NCI-H2227 (cell line): ENCODE data around the gene GGA1.
"Not testable (repeated sequence)": the region's sequence is repeated elsewhere in the genome, so short reads cannot be mapped to it uniquely, and the experiment has no call there.

Source experiments
- DNase-seq: peaks from one replicate; lab custom pipeline; 2025; ENCODE audit not compliant: unreplicated experiment; lab: John Stamatoyannopoulos, UW

Gene GGA1

DNA sequence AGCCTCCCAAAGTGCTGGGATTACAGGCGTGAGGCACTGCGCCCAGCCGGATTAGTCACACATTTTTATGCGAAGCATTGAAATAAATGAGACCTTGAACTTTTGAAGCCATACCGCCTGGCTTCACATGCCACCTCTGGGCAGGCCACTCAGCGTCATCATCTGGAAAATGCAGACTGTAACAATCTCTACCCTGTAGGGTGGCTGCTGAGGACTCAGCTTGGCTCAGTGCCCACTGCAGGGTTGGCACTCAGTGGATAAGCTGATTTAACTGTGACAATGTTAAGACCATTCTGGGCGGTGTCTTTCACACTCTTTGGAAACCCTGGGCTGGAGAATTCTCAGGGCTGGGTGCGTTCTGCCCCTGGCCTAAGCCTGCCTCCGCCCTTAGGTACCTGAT lies 39.3 kb downstream of the GGA1 start:
- DNase-seq, result no peak

DNA sequence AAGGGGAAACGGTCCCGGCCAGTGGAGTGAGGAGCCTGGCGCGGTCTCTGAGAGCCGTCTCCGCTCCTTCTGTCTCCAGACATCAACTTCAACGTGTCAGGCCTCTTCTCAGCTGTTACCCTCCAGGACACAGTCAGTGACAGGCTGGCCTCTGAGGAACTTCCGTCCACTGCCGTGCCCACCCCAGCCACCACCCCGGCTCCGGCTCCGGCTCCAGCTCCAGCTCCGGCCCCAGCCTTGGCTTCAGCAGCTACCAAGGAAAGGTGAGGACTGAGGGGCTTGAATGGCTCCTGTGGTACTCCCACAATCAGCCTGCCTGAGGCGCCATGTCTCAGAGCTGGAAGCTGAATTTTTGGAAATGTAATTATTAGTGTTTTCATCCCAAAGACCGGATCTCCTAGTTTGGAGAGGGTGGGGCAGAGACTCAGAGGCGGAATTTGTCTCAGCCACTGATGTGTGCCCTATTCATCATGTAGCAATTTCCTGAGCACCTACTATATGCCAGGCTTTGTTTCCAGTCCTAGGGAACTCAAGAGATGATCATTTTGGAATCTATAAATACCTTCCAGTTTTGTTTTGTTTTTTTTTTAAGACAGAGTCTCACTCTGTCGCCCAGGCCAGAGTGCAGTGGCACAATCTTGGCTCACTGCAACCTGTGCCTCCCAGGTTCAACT lies 42.0 kb downstream of the GGA1 start:
- DNase-seq, result no peak

DNA sequence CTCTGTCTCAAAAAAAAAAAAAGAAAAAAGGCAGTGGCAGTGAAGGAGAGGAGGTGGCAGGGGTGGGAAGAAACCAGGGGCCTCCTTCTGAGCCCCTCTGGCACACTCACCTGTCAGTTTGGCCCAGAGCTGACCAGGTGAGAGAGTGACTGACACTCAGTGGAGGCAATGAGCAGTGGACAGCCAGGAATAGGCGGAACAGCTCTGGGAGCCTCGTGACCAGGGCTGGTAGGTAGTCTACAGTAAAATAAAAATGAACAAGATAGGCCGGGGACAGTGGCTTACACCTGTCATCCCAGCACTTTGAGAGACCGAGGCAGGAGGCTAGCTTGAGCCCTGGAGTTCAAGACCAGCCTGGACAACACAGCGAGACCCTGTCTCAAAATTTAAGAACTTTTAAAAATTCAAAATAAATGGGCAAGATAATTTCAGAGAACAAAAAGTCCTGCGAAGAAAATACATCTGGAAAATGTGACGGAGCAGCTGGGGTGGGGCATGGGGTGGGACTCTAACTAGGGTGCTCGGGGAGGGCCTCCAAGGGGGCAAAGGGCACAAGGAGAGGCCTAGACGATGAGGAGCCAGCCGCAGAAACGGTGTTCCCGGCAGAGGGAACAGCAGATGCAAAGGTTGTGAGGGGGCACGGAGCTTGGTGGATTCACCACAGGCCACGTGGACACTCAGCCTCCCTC lies 46.1 kb downstream of the GGA1 start:
- no peak for DNase-seq

DNA sequence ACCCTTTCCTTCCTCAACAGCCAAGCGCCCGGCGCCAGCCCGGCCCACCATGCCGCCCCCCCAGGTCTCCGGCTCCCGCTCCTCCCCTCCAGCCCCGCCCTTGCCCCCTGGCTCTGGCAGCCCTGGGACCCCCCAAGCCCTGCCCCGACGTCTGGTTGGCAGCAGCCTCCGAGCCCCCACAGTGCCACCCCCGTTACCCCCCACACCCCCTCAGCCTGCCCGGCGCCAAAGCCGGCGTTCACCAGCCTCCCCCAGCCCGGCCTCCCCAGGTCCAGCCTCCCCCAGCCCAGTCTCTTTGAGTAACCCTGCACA lies 46.6 kb downstream of the GGA1 start:
- no peak for DNase-seq

DNA sequence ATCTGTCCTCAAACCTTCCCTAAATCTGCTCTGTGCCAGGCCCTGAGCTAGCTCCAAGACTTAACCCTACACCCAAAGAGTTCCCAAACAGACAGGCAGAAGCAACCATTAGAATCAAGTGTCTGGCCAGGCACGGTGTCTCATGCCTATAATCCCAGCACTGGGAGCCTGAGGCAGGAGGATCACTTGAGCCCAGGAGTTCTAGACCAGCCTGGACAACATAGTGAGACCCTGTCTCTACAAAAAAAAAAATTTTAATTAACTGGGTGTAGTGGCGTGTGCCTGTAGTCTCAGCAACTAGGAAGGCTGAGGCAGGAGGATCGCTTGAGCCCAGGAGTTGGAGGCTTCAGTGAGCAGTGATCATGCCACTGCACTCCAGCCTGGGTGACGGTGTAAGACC lies 47.9 kb downstream of the GGA1 start:
- DNase-seq, result not testable (repeated sequence)

DNA sequence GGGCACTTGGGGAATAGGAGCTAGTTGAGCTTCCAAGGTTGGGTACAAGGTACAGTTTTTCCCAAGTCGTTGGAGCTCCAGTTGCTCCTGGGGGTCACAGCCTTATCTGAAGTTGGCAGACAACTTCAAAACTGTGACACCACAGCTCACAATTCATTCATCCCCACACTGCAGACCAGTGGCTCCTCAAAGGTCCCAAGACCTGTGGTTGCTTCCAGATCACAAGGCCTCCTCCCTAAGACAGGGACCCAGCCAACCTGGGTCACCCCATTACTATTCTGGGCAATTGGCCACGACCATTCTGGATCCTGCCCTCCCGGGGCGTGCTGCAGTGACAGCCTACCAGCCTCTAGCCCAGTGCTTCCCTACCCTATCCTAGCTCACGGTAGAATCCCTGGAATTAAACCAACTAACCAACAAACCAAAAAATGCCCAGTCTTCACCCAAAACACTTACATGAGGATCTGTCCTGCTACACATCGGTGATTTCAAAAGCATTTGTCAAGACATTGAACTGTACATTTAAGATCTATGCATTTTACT lies 49.0 kb downstream of the GGA1 start:
- DNase-seq, result no peak

DNA sequence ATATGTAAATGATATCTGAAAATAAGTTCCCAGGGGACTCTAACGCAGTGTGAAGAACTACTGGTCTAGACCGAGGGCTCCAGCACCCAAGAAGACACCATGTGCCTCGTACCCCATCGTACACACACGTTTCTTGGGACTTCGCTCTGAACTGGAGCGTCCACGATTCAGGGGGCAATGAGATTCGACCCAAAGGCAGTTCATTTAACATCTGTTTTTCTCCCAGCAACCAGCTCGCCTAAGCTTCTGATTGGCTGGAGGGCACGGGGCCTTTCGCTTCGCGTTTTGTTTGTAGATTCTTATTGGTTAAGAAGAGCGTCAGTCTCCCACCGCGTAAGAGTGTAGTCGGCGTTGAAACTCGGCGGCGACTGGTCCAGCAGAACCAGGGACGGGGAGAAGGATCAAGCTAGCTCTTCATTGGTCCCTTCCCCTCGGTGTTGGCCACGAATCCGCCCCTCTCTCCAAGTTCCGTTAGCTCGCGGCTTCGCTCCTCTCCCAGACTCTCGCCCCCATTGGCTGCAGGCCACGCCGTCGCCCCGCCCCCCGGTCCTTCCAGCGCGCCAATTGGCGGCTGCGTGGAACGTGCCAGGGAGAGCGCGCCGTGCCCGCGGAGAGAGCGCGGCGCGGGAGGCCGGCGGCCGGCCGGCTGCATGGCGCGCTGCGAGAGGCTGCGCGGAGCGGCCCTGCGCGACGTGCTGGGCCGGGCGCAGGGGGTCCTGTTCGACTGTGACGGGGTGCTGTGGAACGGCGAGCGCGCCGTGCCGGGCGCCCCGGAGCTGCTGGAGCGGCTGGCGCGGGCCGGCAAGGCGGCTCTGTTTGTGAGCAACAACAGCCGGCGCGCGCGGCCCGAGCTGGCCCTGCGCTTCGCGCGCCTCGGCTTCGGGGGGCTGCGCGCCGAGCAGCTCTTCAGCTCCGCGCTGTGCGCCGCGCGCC lies 49.8 kb downstream of the GGA1 start, which contains the start of gene PDXP:
PDXP (plus strand) TSS at position 591 of the 933 bp plus-strand sequence; CDS start at position 651, 60 bp downstream.
- DNase-seq, result peak; percentile 98

DNA sequence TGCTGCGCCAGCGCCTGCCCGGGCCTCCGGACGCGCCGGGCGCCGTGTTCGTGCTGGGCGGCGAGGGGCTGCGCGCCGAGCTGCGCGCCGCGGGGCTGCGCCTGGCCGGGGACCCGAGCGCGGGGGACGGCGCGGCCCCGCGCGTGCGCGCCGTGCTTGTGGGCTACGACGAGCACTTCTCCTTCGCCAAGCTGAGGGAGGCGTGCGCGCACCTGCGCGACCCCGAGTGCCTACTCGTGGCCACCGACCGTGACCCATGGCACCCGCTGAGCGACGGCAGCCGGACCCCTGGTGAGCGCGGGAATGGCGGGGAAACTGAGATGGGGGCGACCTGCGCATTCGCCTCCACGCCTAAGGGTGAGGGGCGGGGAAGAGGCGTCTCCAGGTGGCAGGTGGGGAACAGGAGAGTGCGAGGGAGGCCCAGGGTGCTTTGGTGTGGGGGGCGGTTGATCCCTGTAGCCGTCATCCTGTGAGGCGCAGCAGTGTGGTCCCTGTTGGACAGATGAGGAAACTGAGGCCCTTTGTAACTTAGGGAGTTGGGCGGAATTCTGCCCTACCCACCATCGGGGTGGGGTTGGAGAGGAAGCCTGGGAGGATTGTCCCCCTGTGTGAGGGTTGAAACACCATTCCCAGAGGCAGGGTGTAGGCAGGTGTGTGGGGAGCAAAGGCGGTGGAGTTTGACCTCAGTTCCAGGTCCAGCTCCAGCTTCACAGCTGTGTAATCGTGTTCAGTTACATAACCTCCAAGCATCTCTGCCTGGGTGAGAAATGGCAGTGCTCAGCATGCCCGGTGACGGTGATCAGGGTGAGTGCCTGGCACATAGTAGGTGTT lies 50.6 kb downstream of the GGA1 start:
- DNase-seq, result no peak

DNA sequence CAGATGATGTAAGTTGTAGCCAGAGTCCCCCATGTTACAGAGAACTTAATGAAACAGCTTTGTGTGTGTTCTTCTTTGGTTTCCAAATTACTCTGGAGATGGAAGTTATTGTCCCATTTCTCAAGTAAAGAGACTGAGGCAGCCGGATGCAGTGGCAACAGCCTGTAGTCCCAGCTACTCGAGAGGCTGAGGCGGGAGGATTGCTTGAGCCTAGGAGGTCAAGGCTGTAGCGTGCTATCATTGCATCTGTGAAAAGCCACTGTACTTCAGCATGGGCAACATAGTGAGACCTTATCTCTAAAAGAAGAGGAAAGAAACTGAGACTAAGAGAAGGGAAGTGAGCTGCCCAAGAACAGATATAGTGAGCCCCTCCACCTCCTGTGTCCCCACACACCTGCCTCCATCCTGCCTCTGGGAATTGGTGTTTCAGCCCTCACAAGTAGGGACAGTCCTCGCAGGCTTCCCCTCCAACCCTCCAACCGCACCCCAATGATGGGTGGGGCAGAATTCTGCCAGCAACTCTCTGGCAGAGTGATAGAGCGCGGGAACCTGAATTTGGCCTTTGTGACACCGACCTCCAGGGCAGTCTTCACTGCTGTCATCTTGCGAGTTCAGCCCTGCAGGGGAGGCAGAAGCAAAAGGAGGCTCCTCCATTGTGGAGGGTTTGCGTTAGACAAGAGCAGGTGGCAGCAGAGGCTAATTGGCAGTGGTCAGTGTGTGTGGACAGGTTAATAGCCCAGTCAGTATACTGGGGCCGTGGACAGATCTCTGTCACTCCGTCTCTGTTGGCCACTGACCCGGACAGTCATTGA lies 51.5 kb downstream of the GGA1 start:
- DNase-seq, result no peak

DNA sequence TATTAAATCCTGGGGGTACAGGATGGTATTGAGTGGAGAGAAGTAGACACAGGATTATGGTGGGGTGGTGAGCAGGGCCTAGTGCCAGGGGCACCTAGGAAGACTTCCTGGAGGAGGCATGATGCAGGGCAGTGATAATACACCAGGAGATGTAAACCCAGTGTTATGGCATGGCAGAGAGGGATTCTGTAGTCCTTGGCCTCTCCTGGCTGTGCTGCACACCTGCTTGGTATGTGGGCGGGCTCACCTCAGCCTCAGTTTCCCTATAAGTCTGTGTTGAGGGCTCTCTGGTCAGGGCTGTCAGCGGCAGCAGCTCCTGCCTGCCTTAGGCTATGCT lies 52.0 kb downstream of the GGA1 start:
- DNase-seq, result no peak

DNA sequence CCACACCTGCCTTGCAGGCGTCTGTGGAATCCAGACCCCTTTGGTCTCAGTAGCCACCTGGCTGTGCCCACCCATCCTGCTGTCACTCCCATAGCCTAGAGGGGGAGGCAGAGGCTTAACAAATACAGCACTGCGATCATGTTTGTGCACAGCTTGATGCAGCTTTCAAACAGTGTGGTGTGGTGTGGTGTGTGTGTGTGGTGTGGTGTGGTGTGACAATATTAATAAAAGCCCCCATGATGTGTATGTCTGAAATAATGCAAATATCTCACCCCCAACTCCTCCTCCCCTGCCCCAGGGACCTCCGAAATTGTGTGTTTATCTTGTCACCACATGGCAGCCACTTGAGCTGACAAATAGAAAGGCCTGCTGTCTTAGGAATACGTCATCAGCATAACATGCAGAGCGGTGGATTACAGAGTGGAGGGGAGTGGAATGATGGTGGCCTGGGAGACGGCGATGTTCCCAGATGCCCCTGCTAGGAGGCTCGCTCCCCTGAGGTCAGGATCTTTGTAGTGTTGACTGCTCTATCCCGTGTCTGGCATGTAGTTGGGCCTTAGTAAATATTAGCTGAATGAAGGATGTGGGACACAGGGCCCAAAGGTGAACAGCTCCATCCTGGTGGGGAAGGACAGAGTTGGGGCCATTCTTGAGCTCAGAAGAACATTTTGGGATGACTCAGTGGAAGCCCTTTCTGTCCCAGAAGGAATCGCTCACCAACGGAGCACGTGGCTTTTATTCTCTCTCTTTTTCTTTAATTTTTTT lies 52.7 kb downstream of the GGA1 start:
- peak; percentile 81 for DNase-seq

DNA sequence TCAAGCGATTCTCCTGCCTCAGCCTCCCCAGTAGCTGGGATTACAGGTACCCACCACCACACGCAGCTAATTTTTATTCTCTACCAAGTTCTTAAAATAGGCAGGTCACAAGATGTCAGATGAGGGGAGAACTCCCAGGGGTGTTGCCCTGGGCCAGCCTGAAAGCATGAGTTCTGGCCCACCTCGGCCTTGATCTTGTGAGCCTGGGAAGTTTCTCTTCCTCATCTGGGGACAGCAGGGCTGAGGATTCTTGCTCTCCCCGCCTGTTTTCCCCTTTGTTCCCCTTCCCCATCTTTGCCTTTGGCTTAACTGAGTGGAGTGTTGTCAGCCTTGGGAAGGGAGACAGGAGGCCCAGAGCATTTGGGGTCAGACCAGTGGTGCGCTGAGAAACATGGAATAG lies 53.4 kb downstream of the GGA1 start:
- DNase-seq, result no peak

DNA sequence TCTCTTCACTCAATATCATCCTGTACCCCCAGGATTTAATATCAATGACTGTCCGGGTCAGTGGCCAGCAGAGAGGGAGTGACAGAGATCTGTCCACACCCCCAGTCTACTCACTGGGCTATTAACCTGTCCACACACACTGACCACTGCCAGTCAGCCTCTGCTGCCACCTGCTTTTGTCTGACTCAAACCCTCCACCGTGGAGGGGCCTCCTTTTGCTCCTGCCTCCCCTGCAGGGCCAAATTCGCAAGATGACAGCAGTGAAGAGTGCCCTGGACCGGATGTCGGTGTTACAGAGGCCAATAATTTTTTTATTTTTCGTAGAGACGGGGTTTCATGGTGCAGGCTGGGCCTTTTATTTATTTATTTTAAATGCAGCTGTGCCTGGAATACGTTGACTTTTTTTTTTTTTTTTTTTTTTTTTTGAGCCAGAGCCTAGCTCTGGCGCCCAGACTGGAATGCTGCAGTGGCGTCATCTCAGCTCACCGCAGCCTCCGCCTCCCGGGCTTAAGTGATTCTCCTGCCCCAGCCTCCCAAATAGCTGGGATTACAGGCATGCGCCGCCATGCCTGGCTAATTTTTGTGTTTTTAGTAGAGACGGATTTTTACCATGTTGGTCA lies 55.0 kb downstream of the GGA1 start:
- DNase-seq, result no peak

DNA sequence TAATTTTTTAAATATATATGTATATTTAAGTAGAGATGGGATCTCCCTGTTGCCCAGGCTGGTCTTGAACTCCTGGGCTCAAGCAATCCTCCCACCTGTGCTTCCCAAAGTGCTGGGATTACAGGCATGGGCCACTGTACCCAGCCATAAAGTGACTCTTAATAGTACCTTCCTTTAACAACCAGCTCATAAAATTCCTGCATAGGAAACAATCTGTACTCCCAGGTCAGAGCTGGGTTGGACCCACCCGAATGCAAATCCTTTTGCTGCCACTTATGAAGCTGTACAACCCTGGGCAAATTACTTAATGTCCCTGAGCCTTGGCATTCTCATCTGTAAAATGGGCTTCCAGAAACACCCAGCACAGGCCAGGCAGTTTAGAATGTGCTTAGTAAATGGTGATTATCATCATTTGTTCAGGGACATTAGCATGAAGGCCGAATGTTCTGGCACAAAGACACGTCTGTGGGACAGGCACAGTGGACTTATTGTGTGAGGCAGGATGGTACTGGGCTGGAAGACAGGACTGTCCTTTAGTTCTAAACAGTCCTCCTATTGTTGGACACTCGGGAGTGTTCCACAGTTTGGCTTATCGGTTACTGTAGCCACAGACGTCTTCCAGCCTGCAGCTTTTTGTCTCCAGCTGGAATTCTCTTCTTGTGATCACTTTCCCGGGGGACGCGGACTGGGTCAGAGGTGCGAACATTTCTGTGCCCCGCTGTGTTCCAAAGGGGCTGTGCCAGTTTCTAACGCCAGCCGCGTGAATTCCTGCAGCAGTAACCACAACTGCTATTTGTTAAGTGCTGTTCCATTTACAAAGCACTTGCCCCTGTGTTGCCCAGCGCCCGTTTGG lies 55.8 kb downstream of the GGA1 start:
- no peak for DNase-seq

DNA sequence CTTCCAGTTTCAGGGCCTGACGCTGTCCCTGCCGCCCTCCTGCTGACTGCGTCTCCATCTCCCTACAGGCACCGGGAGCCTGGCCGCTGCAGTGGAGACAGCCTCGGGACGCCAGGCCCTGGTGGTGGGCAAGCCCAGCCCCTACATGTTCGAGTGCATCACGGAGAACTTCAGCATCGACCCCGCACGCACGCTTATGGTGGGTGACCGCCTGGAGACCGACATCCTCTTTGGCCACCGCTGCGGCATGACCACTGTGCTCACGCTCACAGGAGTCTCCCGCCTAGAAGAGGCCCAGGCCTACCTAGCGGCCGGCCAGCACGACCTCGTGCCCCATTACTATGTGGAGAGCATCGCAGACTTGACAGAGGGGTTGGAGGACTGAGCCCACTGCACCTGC lies 56.9 kb downstream of the GGA1 start:
- DNase-seq, result no peak

DNA sequence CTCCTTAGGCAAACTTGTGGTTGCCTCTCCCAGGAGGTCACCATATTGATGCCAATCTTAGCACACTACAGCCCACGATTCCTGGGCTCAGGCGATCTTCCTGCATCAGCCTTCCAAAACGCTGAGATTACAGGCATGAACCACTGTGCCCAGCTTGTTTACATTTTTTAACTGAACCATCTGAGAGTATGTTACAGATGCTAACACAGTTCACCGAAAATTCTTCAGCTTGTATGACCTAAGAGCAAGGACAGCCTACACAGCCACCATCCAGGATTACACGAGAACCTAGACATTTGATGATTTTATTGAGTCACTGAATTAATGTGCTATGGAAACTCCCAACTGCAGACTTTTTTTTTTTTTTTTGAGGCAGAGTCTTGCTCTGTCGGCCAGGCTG lies 61.0 kb downstream of the GGA1 start:
- no peak for DNase-seq

DNA sequence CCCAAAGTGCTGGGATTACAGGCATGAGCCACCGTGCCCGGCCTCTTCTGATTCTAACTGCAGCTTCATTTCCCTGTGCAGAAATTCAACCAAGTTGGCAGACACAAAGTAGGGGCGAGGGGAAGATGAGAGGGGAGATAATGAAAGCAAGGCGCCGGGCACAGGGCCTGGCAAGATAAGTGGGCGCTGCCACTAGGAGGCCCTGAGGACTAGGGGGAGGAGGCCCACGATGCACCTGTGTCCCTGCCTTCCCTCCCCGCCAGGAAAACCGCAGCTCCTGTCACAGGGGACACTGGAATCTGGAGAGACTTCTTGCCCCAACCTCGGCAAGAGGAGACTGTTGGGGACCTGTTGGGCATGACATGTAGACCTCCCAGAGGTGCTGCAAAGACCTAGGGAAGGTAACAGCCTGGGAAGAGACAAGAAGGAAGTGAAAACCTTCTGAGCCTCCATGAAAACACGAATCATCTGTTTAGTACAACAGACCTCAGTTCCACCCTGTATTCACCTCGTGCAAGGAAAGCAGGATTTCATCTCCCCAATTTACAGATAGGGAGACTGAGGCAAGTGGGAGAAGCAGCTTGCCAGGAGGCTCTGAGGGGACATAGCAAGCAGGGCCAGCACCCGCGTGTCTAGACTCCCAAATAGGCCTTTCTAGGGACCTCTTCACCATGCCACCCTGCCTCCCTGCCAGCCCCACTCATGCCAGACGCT lies 63.7 kb downstream of the GGA1 start:
- no peak for DNase-seq
